Stimulated activated CD4-positive, alpha-beta T cell treated with anti-CD3 and anti-CD28 coated beads, Interleukin-4, amount 100 ng/mL, for 48 hours (primary cell): Measurements from ENCODE around the gene ADPGK.

Experiments used
- DNase-seq, 2 donors: peaks; one replicate each; pipeline ENCODE4 v3.0.0-alpha.2; 2020; ENCODE audit warnings: low read depth in 2 of 2

Gene ADPGK

GRCh38 chr15:72790302-72790910 lies 6.8 kb upstream of the ADPGK start:
- DNase-seq = no peak

- DNase-seq = no peak
These were observed 4.0 kb upstream of the ADPGK start for GRCh38 chr15:72787526-72787925.

GRCh38 chr15:72786676-72787345 lies 3.3 kb upstream of the ADPGK start:
- DNase-seq = no peak

- DNase-seq = no peak
These were observed 2.7 kb upstream of the ADPGK start for GRCh38 chr15:72786242-72786641.

GRCh38 chr15:72785841-72786240 lies 2.3 kb upstream of the ADPGK start:
- DNase-seq = no peak

- peak in 1 of 2 donors; percentile 56 for DNase-seq
These were observed 1.9 kb upstream of the ADPGK start for GRCh38 chr15:72785432-72785831.

GRCh38 chr15:72784456-72784876 lies 908 bp upstream of the ADPGK start:
- DNase-seq = no peak

GRCh38 chr15:72783004-72783639 lies 436 bp downstream of the ADPGK start:
- peak in 1 of 2 donors; percentile 31 for DNase-seq

GRCh38 chr15:72782274-72783003 lies 1.1 kb downstream of the ADPGK start:
- no peak for DNase-seq

GRCh38 chr15:72781631-72782030 lies 1.9 kb downstream of the ADPGK start:
- DNase-seq = no peak

- DNase-seq = no peak
These were observed 4.8 kb downstream of the ADPGK start for GRCh38 chr15:72778796-72779195.

GRCh38 chr15:72774696-72775383 lies 8.7 kb downstream of the ADPGK start:
- DNase-seq = no peak

- DNase-seq = no peak
These were observed 12.2 kb downstream of the ADPGK start for GRCh38 chr15:72771329-72771725.

- DNase-seq = no peak
These were observed 12.8 kb downstream of the ADPGK start for GRCh38 chr15:72770673-72771328.

- no peak for DNase-seq
These were observed 16.8 kb downstream of the ADPGK start for GRCh38 chr15:72766780-72767179.

GRCh38 chr15:72766025-72766424 lies 17.5 kb downstream of the ADPGK start:
- DNase-seq = no peak

GRCh38 chr15:72764656-72765055 lies 18.9 kb downstream of the ADPGK start:
- no peak for DNase-seq

- no peak for DNase-seq
These were observed 22.8 kb downstream of the ADPGK start for GRCh38 chr15:72760590-72761260.

- DNase-seq = no peak
These were observed 25.4 kb downstream of the ADPGK start for GRCh38 chr15:72758182-72758581.

- no peak for DNase-seq
These were observed 29.5 kb downstream of the ADPGK start for GRCh38 chr15:72754096-72754495.
